Nephron (organoid): Measurements from ENCODE around the gene TFF3.

ENCODE experiments used
- H3K27ac Mint-ChIP-seq, 3 experiments: 2 replicates each; pipeline ENCODE4 v1.8.0; 2020; ENCODE audit warnings: mixed read lengths in 3 of 3, mild to moderate bottlenecking in 2 of 3, moderate library complexity in 1 of 3
- H3K27me3 Mint-ChIP-seq: 2 replicates; pipeline ENCODE4 v1.8.0; 2021; ENCODE audit warnings: low read depth, mild to moderate bottlenecking, moderate library complexity, mixed read lengths
- H3K36me3 Mint-ChIP-seq: 2 replicates; pipeline ENCODE4 v1.8.0; 2020; ENCODE audit warnings: low read depth, mixed read lengths
- H3K4me1 Mint-ChIP-seq: 2 replicates; pipeline ENCODE4 v1.8.0; 2020; ENCODE audit warnings: mixed read lengths
- H3K4me3 Mint-ChIP-seq, 3 experiments: 2 replicates each; pipeline ENCODE4 v1.8.0; 2020; ENCODE audit warnings: mild to moderate bottlenecking in 3 of 3, mixed read lengths in 3 of 3, moderate library complexity in 2 of 3
- H3K9me3 Mint-ChIP-seq: 2 replicates; pipeline ENCODE4 v1.8.0; 2020; ENCODE audit warnings: mixed read lengths
- CTCF ChIP-seq, 3 experiments: fragments of 200-600 bp; sonication (generic); IDR thresholded peaks; one replicate each; pipeline ENCODE4 v1.5.0; 2021; ENCODE audit warnings: antibody characterized with exemption in 3 of 3; ENCODE audit not compliant: unreplicated experiment in 3 of 3

Gene TFF3

DNA sequence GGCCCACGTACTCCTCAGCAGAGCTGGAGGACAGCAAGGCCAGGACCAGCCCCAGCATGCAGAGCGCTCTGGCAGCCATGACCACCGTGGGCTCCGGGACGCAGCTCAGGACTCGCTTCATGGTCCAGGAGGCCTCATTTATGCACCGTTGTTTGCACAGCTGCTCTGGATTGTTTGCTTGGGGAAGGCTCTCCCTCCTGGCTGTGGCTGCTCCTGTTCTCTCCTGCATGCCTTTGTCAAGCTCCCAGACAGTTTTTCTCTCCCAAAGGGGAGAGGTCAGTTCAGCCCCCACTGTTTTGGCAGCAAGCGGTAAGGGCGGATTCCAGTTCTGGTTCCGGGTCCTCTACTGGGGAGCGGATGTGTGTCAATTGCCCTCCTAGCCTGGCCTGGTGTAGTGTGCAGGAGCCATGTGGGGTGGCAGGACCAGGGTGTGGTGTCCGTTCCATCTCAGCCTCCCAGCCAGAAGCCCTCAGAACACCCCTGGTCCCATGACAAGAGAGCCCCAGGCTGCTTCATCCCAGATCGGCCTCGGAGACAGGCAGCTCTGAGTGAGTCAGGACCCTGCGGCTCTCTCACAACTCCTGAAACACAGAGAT is at the start of gene TFF3:
TSS of gene TFF3 (minus strand) at position 114 of the 596 bp plus-strand sequence. CDS start at position 79, 35 bp downstream.
- H3K27me3 Mint-ChIP-seq: peaks cover 27% of the 10 kb centered on the region
- H3K36me3 Mint-ChIP-seq: no peaks in the 10 kb centered on the region
- H3K4me1 Mint-ChIP-seq: peaks cover 23% of the 10 kb centered on the region
- no peaks in the 10 kb centered on the region for H3K9me3 Mint-ChIP-seq
- TF ChIP-seq CTCF (IDR thresholded peaks at IDR 0.05; ENCODE audit: unreplicated experiment in 3 of 3): no peak
- H3K4me3 Mint-ChIP-seq: peak within 1 kb of the TSS in 1 of 3 experiments; percentile 19
- peak within 1 kb of the TSS; percentile 65 to 82 (median 78) for H3K27ac Mint-ChIP-seq

DNA sequence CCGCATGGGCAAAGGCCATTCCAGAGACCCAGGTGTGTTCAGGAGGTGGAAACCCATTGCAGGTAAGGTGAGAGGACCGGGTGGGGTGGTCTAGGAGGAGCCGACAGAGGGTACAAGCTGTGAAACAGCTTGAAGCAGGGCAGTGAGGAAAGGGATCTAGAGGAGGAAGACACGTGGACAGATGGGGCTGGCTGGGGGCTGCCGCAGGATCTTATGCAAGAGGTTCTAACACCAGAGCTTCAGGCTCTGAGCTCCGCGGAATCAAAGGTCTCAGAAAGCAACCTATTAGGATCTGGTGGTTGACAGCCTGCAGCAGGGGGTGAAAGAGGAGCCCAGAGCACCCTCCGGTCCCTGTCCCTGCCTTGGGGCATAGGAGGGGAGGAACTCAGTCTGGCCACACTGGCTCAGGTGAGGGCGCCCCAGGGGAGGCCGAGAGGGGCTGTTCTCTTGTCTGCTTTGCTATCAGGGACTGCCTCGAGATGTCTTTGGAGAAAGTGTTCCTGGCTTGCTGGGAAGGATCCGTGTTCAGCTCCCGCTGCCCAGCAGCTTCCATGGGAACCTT is 49.2 kb upstream of the TFF3 start:
- no peaks in the 10 kb centered on the region for H3K9me3 Mint-ChIP-seq
- peaks cover 9% of the 10 kb centered on the region for H3K4me1 Mint-ChIP-seq
- H3K36me3 Mint-ChIP-seq: no peaks in the 10 kb centered on the region
- H3K27me3 Mint-ChIP-seq: peaks cover 38% of the 10 kb centered on the region
- TF ChIP-seq CTCF (IDR thresholded peaks at IDR 0.05; ENCODE audit: unreplicated experiment in 3 of 3): no peak
- no peak overlapping the region for H3K27ac Mint-ChIP-seq
- no peak overlapping the region for H3K4me3 Mint-ChIP-seq

DNA sequence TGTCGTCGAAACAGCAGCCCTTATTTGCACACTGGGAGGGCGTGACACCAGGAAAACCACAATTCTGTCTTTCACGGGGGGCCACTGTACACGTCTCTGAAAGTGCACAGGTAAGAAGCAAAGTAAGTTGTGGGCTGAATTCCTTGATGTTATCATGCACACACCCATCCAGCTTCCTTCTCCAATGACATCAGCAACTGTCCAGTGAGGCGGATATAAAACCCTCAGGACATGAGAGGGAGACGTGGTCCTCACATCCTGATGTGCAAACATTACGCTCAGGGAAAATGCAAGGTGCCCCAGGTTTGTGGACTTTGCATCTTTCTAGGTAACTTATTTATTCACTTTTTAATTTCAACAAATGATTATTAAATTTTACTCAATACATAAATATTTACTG is 48.1 kb upstream of the TFF3 start:
- Mint-ChIP-seq H3K27me3 (peaks cover 38% of the 10 kb centered on the region), H3K9me3 (peaks cover 3% of the 10 kb centered on the region), H3K36me3 (no peaks in the 10 kb centered on the region), H3K4me1 (peaks cover 4% of the 10 kb centered on the region), H3K4me3 (no peak overlapping the region), H3K27ac (no peak overlapping the region)
- TF ChIP-seq CTCF (IDR thresholded peaks at IDR 0.05; ENCODE audit: unreplicated experiment in 3 of 3): no peak

- H3K27ac Mint-ChIP-seq: no peak overlapping the region
- H3K36me3 Mint-ChIP-seq: no peaks in the 10 kb centered on the region
- H3K4me3 Mint-ChIP-seq: no peak overlapping the region
- no peaks in the 10 kb centered on the region for H3K4me1 Mint-ChIP-seq
- H3K9me3 Mint-ChIP-seq: peaks cover 7% of the 10 kb centered on the region
- TF ChIP-seq CTCF (IDR thresholded peaks at IDR 0.05; ENCODE audit: unreplicated experiment in 3 of 3): no peak
- H3K27me3 Mint-ChIP-seq: peaks cover 38% of the 10 kb centered on the region
Measured at GRCh38 chr21:42362700-42363099, 47.5 kb upstream of the TFF3 start.

GRCh38 chr21:42362198-42362597 is 47.0 kb upstream of the TFF3 start:
- no peak for TF ChIP-seq CTCF (IDR thresholded peaks at IDR 0.05; ENCODE audit: unreplicated experiment in 3 of 3)
- Mint-ChIP-seq H3K9me3 (peaks cover 10% of the 10 kb centered on the region), H3K27ac (no peak overlapping the region), H3K27me3 (peaks cover 38% of the 10 kb centered on the region), H3K4me1 (no peaks in the 10 kb centered on the region), H3K4me3 (no peak overlapping the region), H3K36me3 (no peaks in the 10 kb centered on the region)

DNA sequence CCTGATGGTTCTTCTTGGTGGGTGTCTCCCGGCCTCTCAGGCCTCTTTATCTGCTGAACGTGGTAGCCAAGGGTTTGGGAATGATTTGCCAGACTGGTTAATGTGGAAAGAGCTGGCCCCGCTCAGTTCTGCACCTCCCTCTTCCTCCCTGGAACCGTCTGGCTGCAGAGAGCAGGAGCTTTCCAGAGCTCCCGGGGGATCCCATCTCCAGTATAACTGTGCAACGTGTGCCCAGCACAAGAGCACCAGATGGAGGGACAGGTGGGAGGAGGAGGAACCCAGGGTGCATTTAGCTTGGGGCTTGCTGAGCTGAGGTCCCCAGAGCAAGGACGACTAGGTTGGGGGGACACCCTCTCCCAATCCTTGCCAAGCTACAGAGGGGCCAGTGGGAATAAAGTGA is 46.1 kb upstream of the TFF3 start:
- Mint-ChIP-seq H3K36me3 (no peaks in the 10 kb centered on the region), H3K4me3 (no peak overlapping the region), H3K9me3 (peaks cover 18% of the 10 kb centered on the region), H3K27me3 (peaks cover 38% of the 10 kb centered on the region), H3K27ac (no peak overlapping the region), H3K4me1 (no peaks in the 10 kb centered on the region)
- no peak for TF ChIP-seq CTCF (IDR thresholded peaks at IDR 0.05; ENCODE audit: unreplicated experiment in 3 of 3)
